SU-DHL-6 (cell line): ENCODE results near the gene MBTPS2.
"Not testable (repeated sequence)": the region's sequence is repeated elsewhere in the genome, so short reads cannot be mapped to it uniquely, and the experiment has no call there.

Experiments
- H2AFZ ChIP-seq: fragments of 200-600 bp; sonication (generic); 2 replicates; pipeline ENCODE4 v1.6.1; 2014; ENCODE audit warnings: low read depth, mild to moderate bottlenecking, moderate library complexity, mixed read lengths, antibody characterized with exemption, low read length; ENCODE audit not compliant: severe bottlenecking
- H3F3A ChIP-seq: fragments of 200-600 bp; shearing (Covaris generic); 2 replicates; pipeline ENCODE4 v1.6.0; 2016; ENCODE audit warnings: antibody characterized with exemption, mild to moderate bottlenecking; ENCODE audit not compliant: insufficient read depth
- H3K27ac ChIP-seq: fragments of 200-600 bp; sonication (generic); 2 replicates; pipeline ENCODE4 v1.5.1; 2016; ENCODE audit warnings: low read depth, mild to moderate bottlenecking, low read length, moderate library complexity, mixed read lengths
- H3K27me3 ChIP-seq: fragments of 200-600 bp; sonication (generic), shearing (Covaris generic); 2 replicates; pipeline ENCODE4 v1.6.0; 2014; ENCODE audit warnings: mild to moderate bottlenecking, low read length
- H3K36me3 ChIP-seq: fragments of 200-600 bp; sonication (generic); 2 replicates; pipeline ENCODE4 v1.6.1; 2014; ENCODE audit warnings: mild to moderate bottlenecking, low read length, mixed read lengths
- H3K4me2 ChIP-seq: fragments of 300-600, 200-600 bp; shearing (Covaris generic), sonication (generic); 2 replicates; pipeline ENCODE4 v1.6.0; 2014; ENCODE audit warnings: low read length, low read depth, mild to moderate bottlenecking; ENCODE audit not compliant: poor library complexity, severe bottlenecking
- H3K4me3 ChIP-seq: fragments of 200-600 bp; sonication (generic); 2 replicates; pipeline ENCODE4 v1.5.1; 2014; ENCODE audit warnings: antibody characterized with exemption, low read length, mild to moderate bottlenecking, mixed read lengths; ENCODE audit not compliant: insufficient read depth, poor library complexity, severe bottlenecking
- H3K79me2 ChIP-seq: fragments of 200-600 bp; sonication (generic); 2 replicates; pipeline ENCODE4 v1.6.1; 2014; ENCODE audit warnings: mild to moderate bottlenecking, low read length, moderate library complexity; ENCODE audit not compliant: insufficient read depth
- H3K9ac ChIP-seq: fragments of 200-600 bp; sonication (generic); 2 replicates; pipeline ENCODE4 v1.7.0; 2014; ENCODE audit warnings: mild to moderate bottlenecking, low read length
- H3K9me2 ChIP-seq: fragments of 200-600 bp; sonication (generic); replicated peaks from 2 replicates; pipeline ENCODE4 v1.6.1; 2014; ENCODE audit warnings: low read length; ENCODE audit not compliant: insufficient read depth
- H3K9me3 ChIP-seq: fragments of 200-600 bp; sonication (generic); 2 replicates; pipeline ENCODE4 v1.6.1; 2014; ENCODE audit warnings: low read length, mixed read lengths; ENCODE audit not compliant: insufficient read depth
- H4K20me1 ChIP-seq: fragments of 200-600 bp; sonication (generic); 2 replicates; pipeline ENCODE4 v1.6.1; 2014; ENCODE audit warnings: low read depth, mild to moderate bottlenecking, antibody characterized with exemption, low read length, moderate library complexity, mixed read lengths
- EZH2phosphoT487 ChIP-seq: fragments of 200-600 bp; sonication (generic), shearing (Covaris generic); conservative IDR thresholded peaks from 2 replicates; pipeline ENCODE4 v1.6.1; 2018; ENCODE audit warnings: mild to moderate bottlenecking, antibody characterized with exemption, low read length, moderate library complexity, mixed read lengths
- TF ChIP-seq, protein P1 (sequence below): fragments of 200-600 bp; sonication (generic); IDR thresholded peaks from one replicate; pipeline ENCODE4 v1.5.1; 2017; ENCODE audit warnings: antibody characterized with exemption, mild to moderate bottlenecking, low read length, moderate library complexity; ENCODE audit not compliant: insufficient read depth, poor library complexity, severe bottlenecking

MBTPS2 gene

GRCh38 chrX:21813612-21814368 is 25.6 kb upstream of the MBTPS2 start:
- H3K27me3 ChIP-seq, result no peaks in the 10 kb centered on the region
- H3K9me3 ChIP-seq, result no peaks in the 10 kb centered on the region
- no peaks in the 10 kb centered on the region for H3K79me2 ChIP-seq
- H3K4me2 ChIP-seq, result no peak overlapping the region
- no peaks in the 10 kb centered on the region for H3K36me3 ChIP-seq
- TF ChIP-seq, protein P1, sequence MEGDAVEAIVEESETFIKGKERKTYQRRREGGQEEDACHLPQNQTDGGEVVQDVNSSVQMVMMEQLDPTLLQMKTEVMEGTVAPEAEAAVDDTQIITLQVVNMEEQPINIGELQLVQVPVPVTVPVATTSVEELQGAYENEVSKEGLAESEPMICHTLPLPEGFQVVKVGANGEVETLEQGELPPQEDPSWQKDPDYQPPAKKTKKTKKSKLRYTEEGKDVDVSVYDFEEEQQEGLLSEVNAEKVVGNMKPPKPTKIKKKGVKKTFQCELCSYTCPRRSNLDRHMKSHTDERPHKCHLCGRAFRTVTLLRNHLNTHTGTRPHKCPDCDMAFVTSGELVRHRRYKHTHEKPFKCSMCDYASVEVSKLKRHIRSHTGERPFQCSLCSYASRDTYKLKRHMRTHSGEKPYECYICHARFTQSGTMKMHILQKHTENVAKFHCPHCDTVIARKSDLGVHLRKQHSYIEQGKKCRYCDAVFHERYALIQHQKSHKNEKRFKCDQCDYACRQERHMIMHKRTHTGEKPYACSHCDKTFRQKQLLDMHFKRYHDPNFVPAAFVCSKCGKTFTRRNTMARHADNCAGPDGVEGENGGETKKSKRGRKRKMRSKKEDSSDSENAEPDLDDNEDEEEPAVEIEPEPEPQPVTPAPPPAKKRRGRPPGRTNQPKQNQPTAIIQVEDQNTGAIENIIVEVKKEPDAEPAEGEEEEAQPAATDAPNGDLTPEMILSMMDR, result no peak
- no peak for TF ChIP-seq EZH2phosphoT487
- no peak overlapping the region for H2AFZ ChIP-seq
- no peak overlapping the region for H3K27ac ChIP-seq
- H3K9me2 ChIP-seq, result no peaks in the 10 kb centered on the region
- H3K9ac ChIP-seq, result no peak overlapping the region
- no peaks in the 10 kb centered on the region for H3F3A ChIP-seq
- H4K20me1 ChIP-seq, result no peaks in the 10 kb centered on the region
- no peak overlapping the region for H3K4me3 ChIP-seq

DNA sequence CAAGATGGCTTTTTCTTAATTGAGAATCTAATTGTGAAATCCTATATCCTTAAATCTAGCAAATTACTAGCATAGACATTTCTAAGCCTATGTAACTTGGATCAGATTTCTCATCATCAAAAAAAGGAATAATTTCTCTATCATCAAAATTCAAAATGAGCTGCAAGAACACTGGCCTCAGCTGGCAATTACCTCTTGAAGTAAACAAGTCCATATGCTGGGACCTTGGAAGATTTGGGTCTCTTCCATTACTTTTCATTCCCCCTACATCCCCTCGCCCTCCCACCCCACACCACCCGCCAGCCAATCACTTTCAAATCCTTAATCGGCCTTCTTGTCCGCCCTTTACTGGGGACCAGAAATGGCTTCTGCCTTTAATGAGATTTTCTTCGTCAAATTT is 23.3 kb upstream of the MBTPS2 start:
- no peaks in the 10 kb centered on the region for H3K36me3 ChIP-seq
- no peak overlapping the region for H2AFZ ChIP-seq
- no peak overlapping the region for H3K4me2 ChIP-seq
- H3K9ac ChIP-seq, result no peak overlapping the region
- no peaks in the 10 kb centered on the region for H3K9me2 ChIP-seq
- no peaks in the 10 kb centered on the region for H4K20me1 ChIP-seq
- no peaks in the 10 kb centered on the region for H3F3A ChIP-seq
- TF ChIP-seq, protein P1, result no peak
- no peak for TF ChIP-seq EZH2phosphoT487
- H3K27me3 ChIP-seq, result no peaks in the 10 kb centered on the region
- H3K79me2 ChIP-seq, result no peaks in the 10 kb centered on the region
- H3K4me3 ChIP-seq, result no peak overlapping the region
- no peak overlapping the region for H3K27ac ChIP-seq
- H3K9me3 ChIP-seq, result no peaks in the 10 kb centered on the region

DNA sequence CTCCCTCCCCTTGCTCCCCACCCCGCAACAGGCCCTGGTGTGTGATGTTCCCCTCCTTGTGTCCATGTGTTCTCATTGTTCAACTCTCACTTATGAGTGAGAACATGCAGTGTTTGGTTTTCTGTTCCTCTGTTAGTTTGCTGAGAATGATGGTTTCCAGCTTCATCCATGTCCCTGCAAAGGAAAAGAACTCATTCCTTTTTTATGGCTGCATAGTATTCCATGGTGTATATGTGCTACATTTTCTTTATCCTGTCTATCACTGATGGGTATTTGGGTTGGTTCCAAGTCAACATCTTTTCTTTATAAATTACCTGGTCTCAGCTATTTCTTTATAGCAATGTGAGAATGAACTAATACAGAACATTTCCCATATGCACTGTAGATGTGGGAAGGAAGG is 19.2 kb upstream of the MBTPS2 start:
- not testable (repeated sequence) for H3K4me3 ChIP-seq, H3K36me3 ChIP-seq, H3K9me2 ChIP-seq, H3K79me2 ChIP-seq, H4K20me1 ChIP-seq, H3K27ac ChIP-seq, H3K4me2 ChIP-seq, H3K9me3 ChIP-seq, H3K27me3 ChIP-seq, H3F3A ChIP-seq, H2AFZ ChIP-seq, H3K9ac ChIP-seq

- Histone ChIP-seq H3K9me3 (no peaks in the 10 kb centered on the region), H3K79me2 (no peaks in the 10 kb centered on the region), H4K20me1 (no peaks in the 10 kb centered on the region), H3K9ac (no peak overlapping the region), H3K27ac (no peak overlapping the region), H3K4me3 (no peak overlapping the region), H3K27me3 (no peaks in the 10 kb centered on the region), H3K36me3 (no peaks in the 10 kb centered on the region), H2AFZ (no peak overlapping the region), H3K4me2 (no peak overlapping the region), H3K9me2 (no peaks in the 10 kb centered on the region), H3F3A (no peaks in the 10 kb centered on the region)
- TF ChIP-seq EZH2phosphoT487, result no peak
- TF ChIP-seq, protein P1, result no peak
Observed at GRCh38 chrX:21821875-21822274, 17.5 kb upstream of the MBTPS2 start.
